Subcutaneous abdominal adipose tissue (tissue), 5 donors: Measurements from ENCODE around the gene GLB1L.
A peak's percentile ranks its signal among the peaks of the same experiment; 100 is the strongest.
"Not testable (repeated sequence)": the region's sequence is repeated elsewhere in the genome, so short reads cannot be mapped to it uniquely, and the experiment has no call there.

ENCODE experiments used
- H3K27ac ChIP-seq: one replicate; pipeline ENCODE4 v1.7.0; 2013; ENCODE audit warnings: low read depth, mild to moderate bottlenecking, inconsistent platforms, low read length, moderate library complexity
- H3K27me3 ChIP-seq, 5 donors: one replicate each; pipeline ENCODE4 v1.7.0; 2013; ENCODE audit warnings: low read length in 5 of 5, inconsistent platforms in 1 of 5; ENCODE audit not compliant: control insufficient read depth in 5 of 5, insufficient read depth in 4 of 5
- H3K36me3 ChIP-seq, 5 donors: one replicate each; pipeline ENCODE4 v1.7.0; 2013; ENCODE audit warnings: low read length in 5 of 5; ENCODE audit not compliant: control insufficient read depth in 5 of 5, insufficient read depth in 5 of 5
- H3K4me1 ChIP-seq, 5 donors: one replicate each; pipeline ENCODE4 v1.7.0; 2013; ENCODE audit warnings: low read length in 5 of 5, mild to moderate bottlenecking in 3 of 5, moderate library complexity in 1 of 5; ENCODE audit not compliant: control insufficient read depth in 5 of 5, insufficient read depth in 5 of 5
- H3K4me3 ChIP-seq, 5 donors: one replicate each; pipeline ENCODE4 v1.7.0; 2013; ENCODE audit warnings: low read length in 5 of 5, low read depth in 1 of 5
- H3K9ac ChIP-seq, 5 donors: one replicate each; pipeline ENCODE4 v1.7.0; 2013; ENCODE audit warnings: low read length in 5 of 5, mild to moderate bottlenecking in 4 of 5, moderate library complexity in 3 of 5
- H3K9me3 ChIP-seq, 5 donors: one replicate each; pipeline ENCODE4 v1.7.0; 2013; ENCODE audit warnings: low read length in 5 of 5; ENCODE audit not compliant: control insufficient read depth in 5 of 5
- donor health status: healthy.
- donor health status: healthy.
- donor health status: healthy.
- donor health status: healthy.
- donor health status: healthy.

Gene GLB1L

GRCh38 chr2:219289195-219289536 is 43.9 kb upstream of the GLB1L start:
- peak overlapping the region; percentile 65 for H3K27ac ChIP-seq
- H3K4me1 ChIP-seq = peaks cover 0 to 35% (median 26%) of the 10 kb centered on the region in 5 donors
- no peaks in the 10 kb centered on the region for H3K9me3 ChIP-seq
- H3K36me3 ChIP-seq = peaks cover 0 to 27% (median 20%) of the 10 kb centered on the region in 5 donors
- no peak overlapping the region for H3K4me3 ChIP-seq
- H3K27me3 ChIP-seq = no peaks in the 10 kb centered on the region
- no peak overlapping the region for H3K9ac ChIP-seq

- H3K4me1 ChIP-seq = peaks cover 0 to 31% (median 23%) of the 10 kb centered on the region in 5 donors
- no peak overlapping the region for H3K4me3 ChIP-seq
- H3K27me3 ChIP-seq = no peaks in the 10 kb centered on the region
- no peak overlapping the region for H3K27ac ChIP-seq
- H3K9ac ChIP-seq = peak overlapping the region in 1 of 5 donors; percentile 23
- H3K9me3 ChIP-seq = no peaks in the 10 kb centered on the region
- peaks cover 0 to 41% (median 35%) of the 10 kb centered on the region in 5 donors for H3K36me3 ChIP-seq
These were observed 42.5 kb upstream of the GLB1L start for GRCh38 chr2:219287580-219288265.

- Histone ChIP-seq H3K27ac (peak overlapping the region; percentile 46), H3K36me3 (peaks cover 0 to 47% (median 40%) of the 10 kb centered on the region in 5 donors), H3K4me1 (peaks cover 0 to 31% (median 23%) of the 10 kb centered on the region in 5 donors)
- H3K9me3 ChIP-seq, H3K27me3 ChIP-seq, H3K9ac ChIP-seq, H3K4me3 ChIP-seq: not testable (repeated sequence)
These were observed 41.8 kb upstream of the GLB1L start for GRCh38 chr2:219287116-219287440.

- H3K4me1 ChIP-seq = peaks cover 0 to 31% (median 23%) of the 10 kb centered on the region in 5 donors
- H3K27me3 ChIP-seq = no peaks in the 10 kb centered on the region
- H3K27ac ChIP-seq = peak overlapping the region; percentile 46
- H3K4me3 ChIP-seq = no peak overlapping the region
- H3K36me3 ChIP-seq = peaks cover 0 to 52% (median 45%) of the 10 kb centered on the region in 5 donors
- no peaks in the 10 kb centered on the region for H3K9me3 ChIP-seq
- H3K9ac ChIP-seq = peak overlapping the region in 1 of 5 donors; percentile 33
These were observed 41.3 kb upstream of the GLB1L start for GRCh38 chr2:219286436-219287115.

DNA sequence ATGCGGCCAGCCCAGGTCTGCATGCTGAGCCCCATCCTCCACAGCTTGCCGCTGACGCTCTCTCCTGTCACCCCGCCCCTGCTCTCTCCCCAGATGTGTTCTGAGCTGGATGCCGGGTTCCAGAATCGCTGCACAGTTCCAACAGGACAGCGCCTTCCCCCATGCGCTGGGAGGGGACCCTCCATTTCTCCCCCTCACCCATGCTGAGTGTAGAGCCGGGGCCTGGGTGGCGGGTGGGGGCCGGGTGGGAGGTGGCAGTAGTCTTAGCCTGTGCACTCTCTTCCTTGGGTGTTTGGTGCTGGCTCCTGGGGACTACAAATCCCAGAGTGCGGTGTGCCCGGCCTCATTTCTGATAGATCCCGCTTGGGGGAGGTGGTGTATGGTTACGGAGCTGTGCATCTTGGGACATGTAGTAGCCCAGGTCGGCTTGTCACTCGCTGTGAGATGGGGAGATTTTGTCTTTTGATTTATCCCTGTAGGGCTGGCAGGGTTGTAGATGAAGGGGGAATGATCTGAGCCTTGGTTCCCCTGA is 40.7 kb upstream of the GLB1L start:
- H3K9me3 ChIP-seq = no peaks in the 10 kb centered on the region
- H3K9ac ChIP-seq = no peak overlapping the region
- H3K27ac ChIP-seq = peak overlapping the region; percentile 46
- H3K27me3 ChIP-seq = no peaks in the 10 kb centered on the region
- H3K4me3 ChIP-seq = no peak overlapping the region
- H3K4me1 ChIP-seq = peaks cover 0 to 31% (median 23%) of the 10 kb centered on the region in 5 donors
- H3K36me3 ChIP-seq = peaks cover 0 to 59% (median 51%) of the 10 kb centered on the region in 5 donors

GRCh38 chr2:219285373-219285735 is 40.1 kb upstream of the GLB1L start:
- Histone ChIP-seq H3K4me1 (peaks cover 0 to 34% (median 25%) of the 10 kb centered on the region in 5 donors), H3K27ac (peak overlapping the region; percentile 30), H3K9me3 (no peaks in the 10 kb centered on the region), H3K36me3 (peaks cover 0 to 63% (median 52%) of the 10 kb centered on the region in 5 donors), H3K4me3 (no peak overlapping the region), H3K9ac (no peak overlapping the region), H3K27me3 (no peaks in the 10 kb centered on the region)

GRCh38 chr2:219284501-219285372 is 39.5 kb upstream of the GLB1L start:
- no peaks in the 10 kb centered on the region for H3K9me3 ChIP-seq
- H3K36me3 ChIP-seq = peaks cover 0 to 63% (median 53%) of the 10 kb centered on the region in 5 donors
- no peaks in the 10 kb centered on the region for H3K27me3 ChIP-seq
- no peak overlapping the region for H3K9ac ChIP-seq
- H3K4me1 ChIP-seq = peaks cover 2 to 35% (median 26%) of the 10 kb centered on the region in 5 donors
- H3K4me3 ChIP-seq = no peak overlapping the region
- H3K27ac ChIP-seq = peak overlapping the region; percentile 30

- H3K27ac ChIP-seq = no peak overlapping the region
- no peak overlapping the region for H3K9ac ChIP-seq
- no peaks in the 10 kb centered on the region for H3K9me3 ChIP-seq
- no peaks in the 10 kb centered on the region for H3K27me3 ChIP-seq
- H3K4me3 ChIP-seq = no peak overlapping the region
- peaks cover 0 to 63% (median 53%) of the 10 kb centered on the region in 5 donors for H3K36me3 ChIP-seq
- H3K4me1 ChIP-seq = peaks cover 4 to 37% (median 31%) of the 10 kb centered on the region in 5 donors
These were observed 37.8 kb upstream of the GLB1L start for GRCh38 chr2:219282943-219283581.

DNA sequence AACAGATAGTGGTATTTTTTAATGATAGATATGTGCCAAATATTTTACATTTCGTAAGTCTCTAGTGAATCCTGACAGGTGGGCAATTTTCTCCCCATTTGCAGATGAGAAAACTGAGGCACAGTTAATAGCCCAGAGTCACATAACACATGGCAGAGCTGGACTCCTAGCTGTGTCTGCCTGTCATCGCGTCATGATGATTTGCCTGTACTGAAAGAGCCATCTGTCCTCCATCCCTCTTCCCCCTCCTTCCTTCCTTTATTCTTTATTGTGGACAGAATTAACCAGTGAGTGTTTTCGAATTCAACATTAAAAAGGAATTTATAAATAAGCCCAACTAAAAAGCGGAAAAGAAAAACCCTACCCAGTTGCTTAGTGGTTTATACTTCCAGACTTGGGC is 37.1 kb upstream of the GLB1L start:
- H3K4me1 ChIP-seq = peaks cover 6 to 41% (median 36%) of the 10 kb centered on the region in 5 donors
- no peak overlapping the region for H3K27ac ChIP-seq
- H3K27me3 ChIP-seq = no peaks in the 10 kb centered on the region
- no peak overlapping the region for H3K4me3 ChIP-seq
- H3K9ac ChIP-seq = no peak overlapping the region
- H3K36me3 ChIP-seq = peaks cover 0 to 63% (median 53%) of the 10 kb centered on the region in 5 donors
- no peaks in the 10 kb centered on the region for H3K9me3 ChIP-seq
